22Rv1 (cell line): ENCODE results near the gene PGR.

Experiments
- H3K27ac ChIP-seq: fragments of 450-650 bp; 2 replicates; pipeline ENCODE4 v1.5.1; 2017
- ZFX ChIP-seq: fragments of 450-650 bp; IDR thresholded peaks from 2 replicates; pipeline ENCODE4 v1.6.1; 2017; ENCODE audit warnings: antibody characterized with exemption, borderline replicate concordance
- TF ChIP-seq, protein P1 (sequence below): fragments of 450-650 bp; IDR thresholded peaks from 2 replicates; pipeline ENCODE4 v1.5.1; 2017; ENCODE audit warnings: mild to moderate bottlenecking

Gene PGR

DNA sequence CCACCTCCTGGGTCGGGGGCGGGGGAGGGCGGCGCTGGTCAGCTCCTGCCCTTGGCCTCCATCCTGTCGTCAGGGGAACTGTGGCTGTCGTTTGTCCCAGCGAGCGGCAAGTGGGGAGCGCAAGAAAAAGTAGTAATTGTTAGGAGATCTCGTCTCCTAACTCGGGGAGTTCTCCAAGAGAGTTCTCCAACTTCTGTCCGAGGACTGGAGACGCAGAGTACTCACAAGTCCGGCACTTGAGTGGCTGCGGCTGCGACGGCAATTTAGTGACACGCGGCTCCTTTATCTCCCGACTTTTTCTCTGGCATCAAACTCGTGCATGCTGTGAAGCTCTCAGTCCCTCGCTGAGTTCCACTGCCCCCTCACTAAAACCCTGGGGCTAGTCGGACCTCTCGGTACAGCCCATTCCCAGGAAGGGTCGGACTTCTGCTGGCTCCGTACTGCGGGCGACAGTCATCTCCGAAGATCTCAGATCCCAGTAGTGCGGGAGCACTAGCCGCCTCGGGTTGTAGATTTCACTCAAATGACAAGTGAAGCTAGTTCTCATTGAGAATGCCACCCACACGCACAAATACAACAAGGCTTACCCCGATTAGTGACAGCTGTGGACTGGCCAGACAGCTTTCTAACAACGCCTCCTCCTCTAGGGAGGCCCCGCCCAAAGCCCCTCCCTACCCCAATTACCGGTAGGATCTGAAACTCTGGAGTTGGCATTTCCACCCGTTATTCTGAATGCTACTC is at the start of gene PGR:
PGR (minus strand) TSS at position 611 of the 741 bp plus-strand sequence. CDS start 743 bp downstream, outside the sequence.
- TF ChIP-seq, protein P1, sequence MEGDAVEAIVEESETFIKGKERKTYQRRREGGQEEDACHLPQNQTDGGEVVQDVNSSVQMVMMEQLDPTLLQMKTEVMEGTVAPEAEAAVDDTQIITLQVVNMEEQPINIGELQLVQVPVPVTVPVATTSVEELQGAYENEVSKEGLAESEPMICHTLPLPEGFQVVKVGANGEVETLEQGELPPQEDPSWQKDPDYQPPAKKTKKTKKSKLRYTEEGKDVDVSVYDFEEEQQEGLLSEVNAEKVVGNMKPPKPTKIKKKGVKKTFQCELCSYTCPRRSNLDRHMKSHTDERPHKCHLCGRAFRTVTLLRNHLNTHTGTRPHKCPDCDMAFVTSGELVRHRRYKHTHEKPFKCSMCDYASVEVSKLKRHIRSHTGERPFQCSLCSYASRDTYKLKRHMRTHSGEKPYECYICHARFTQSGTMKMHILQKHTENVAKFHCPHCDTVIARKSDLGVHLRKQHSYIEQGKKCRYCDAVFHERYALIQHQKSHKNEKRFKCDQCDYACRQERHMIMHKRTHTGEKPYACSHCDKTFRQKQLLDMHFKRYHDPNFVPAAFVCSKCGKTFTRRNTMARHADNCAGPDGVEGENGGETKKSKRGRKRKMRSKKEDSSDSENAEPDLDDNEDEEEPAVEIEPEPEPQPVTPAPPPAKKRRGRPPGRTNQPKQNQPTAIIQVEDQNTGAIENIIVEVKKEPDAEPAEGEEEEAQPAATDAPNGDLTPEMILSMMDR = no peak
- TF ChIP-seq ZFX = no peak
- no peak within 1 kb of the TSS for H3K27ac ChIP-seq

DNA sequence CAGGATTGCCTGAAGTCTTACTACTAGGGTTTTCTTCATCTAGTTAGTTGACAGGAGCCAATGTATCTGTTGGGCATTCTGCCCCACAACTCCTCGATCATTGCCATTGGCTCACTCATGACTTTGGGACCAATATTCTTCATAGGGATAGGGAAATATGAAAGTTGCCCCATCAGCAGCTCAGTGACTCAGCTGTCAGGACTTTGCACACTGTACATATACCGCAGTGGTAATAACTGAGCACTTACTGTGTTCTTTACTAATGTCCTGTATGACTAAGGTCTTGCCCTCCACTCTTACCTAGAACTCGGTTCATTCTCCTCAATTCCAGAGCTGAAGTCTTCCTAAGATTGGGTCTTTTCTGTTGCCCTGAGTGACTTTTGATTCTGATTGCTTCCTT is 46.8 kb upstream of the PGR start:
- TF ChIP-seq, protein P1 = no peak
- TF ChIP-seq ZFX = no peak
- no peak overlapping the region for H3K27ac ChIP-seq

DNA sequence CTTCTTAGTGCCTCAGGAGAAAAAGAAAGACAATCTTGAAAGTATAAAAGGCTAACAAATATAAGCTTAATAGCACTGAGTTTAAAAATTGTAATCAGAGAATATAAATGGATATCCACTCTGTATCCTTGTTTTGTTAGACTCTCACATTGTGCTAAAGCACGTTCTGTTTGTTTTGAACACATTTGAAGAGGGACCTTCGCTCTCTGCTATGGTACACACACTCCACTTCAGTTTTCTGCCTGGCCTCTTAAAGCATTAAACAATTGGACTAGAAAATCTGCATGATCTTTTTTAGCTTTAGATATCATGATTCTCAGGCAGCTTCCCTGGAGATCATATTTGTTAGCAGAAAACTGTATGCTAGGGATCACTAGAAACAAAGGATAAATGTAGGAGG is 40.3 kb upstream of the PGR start:
- no peak overlapping the region for H3K27ac ChIP-seq
- TF ChIP-seq ZFX = no peak
- TF ChIP-seq, protein P1 = no peak

DNA sequence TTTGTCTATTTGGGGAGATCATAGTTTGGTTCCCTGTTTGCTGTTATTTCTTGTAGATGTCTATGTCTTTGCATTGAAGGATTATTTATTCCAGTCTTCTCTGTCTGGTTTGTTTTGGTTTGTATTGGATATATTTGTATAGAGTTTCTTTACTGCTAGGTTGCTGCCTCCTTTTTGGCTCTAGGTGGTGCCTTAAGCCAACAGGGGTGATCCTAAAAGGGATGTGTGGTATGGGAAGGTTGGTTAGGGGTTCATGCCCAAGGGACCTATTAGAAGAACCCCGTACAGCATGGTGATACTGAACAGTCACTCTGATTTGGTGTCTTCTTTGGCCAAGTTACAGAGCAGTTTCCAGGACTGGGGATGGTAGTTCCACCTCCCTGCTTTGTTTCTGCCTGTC is 36.4 kb upstream of the PGR start:
- TF ChIP-seq ZFX = no peak
- TF ChIP-seq, protein P1 = no peak
- H3K27ac ChIP-seq = no peak overlapping the region

DNA sequence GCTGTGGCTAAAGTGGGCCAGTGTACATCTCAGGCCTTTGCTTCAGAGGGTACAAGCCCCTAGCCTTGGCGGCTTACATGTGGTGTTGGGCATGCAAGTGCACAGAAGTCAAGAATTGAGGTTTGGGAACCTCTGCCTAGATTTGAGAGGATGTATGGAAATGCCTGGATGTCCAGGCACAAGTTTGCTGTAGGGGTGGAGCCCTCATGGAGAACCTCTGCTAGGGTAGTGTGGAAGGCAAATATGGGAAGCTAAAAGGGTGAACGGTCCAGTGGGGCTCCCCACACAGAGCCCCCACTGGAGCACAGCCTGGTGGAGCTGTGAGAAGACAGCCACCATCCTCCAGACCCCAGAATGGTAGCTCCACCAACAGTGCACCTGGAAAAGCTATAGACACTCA is 28.5 kb upstream of the PGR start:
- H3K27ac ChIP-seq = no peak overlapping the region
- TF ChIP-seq ZFX = no peak
- TF ChIP-seq, protein P1 = no peak

DNA sequence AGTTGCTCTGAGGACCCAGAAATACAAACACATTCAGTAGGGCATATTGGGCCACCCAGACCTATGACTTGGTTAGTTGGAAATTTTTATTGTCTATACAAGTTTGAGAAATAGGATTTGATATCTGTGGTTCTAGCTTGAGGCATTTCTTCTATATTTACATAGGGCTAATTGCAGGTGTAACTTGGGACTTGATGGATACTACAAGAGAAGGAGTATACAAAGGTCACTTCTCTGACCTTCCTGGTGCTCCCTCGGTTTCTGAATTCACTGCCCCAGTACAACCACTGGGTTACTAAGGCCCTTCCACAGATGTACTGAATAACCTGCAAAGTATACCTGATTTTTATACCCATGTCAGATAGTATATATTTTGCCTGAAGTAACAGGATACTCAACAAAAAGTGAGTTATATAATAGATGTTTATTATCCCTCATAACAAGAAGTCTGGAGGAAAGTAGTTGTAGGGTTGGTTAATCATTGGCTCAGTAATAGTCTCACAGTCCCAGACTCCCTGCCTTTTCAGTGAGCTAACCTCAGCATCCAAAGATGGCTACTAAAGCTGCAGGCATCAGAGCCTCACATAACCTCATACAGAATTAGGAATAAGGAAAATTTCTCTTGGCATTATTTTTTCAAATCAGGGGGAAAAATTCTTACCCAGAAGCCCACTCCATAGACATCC is 8.8 kb upstream of the PGR start:
- H3K27ac ChIP-seq = no peak overlapping the region

More for the DNA sequence above, 8.8 kb upstream of the PGR start:
- TF ChIP-seq ZFX = no peak
- TF ChIP-seq, protein P1 = no peak
